K562 (cell line): ENCODE data around the gene LRP3. TPM values are rescaled to one million over a fixed set of nuclear protein-coding genes. Genes with fewer than 3 reads are reported as not detected.

Experiments
- ATAC-seq: fragments of 200-7000 bp; cut with Tn5 transposase; 3 replicates; pipeline ENCODE4 v1.9.1; 2020; ENCODE audit warnings: moderate library complexity
- BruUV-seq: library from RNA; stranded (reverse); fragments of 400-500 nt; replicated peaks from 2 replicates; lab custom pipeline; 2021; lab: Mats Ljungman, UMichigan
- CTCF ChIA-PET: fragments of 300-600 bp; formaldehyde crosslinking; extraction: SDS; loops from one replicate; lab custom pipeline; 2021; ENCODE audit warnings: low intra/inter-chr PET ratio; lab: Yijun Ruan, JAX
- POLR2A ChIA-PET: fragments of 300-600, 350-650 bp; sonication (Branson Sonifier 250); formaldehyde crosslinking; extraction: SDS; loops from one replicate; lab custom pipeline; 2021; ENCODE audit warnings: antibody characterized with exemption, inconsistent platforms; lab: Yijun Ruan, JAX
- DNase-seq, 4 experiments: peaks; one replicate each; pipeline versions ENCODE4 v3.0.0 to v3.0.0-alpha.2; 2011 to 2018; ENCODE audit warnings: low spot score in 3 of 4, mixed read lengths in 3 of 4; ENCODE audit errors: extremely low read depth in 1 of 4
- FAIRE-seq: peaks from 2 replicates; lab custom pipeline; 2011; peaks lifted over from hg19 to GRCh38; lab: Jason Lieb, UNC
- H2AFZ ChIP-seq: 2 replicates; pipeline ENCODE4 v1.6.0; 2011; ENCODE audit warnings: low read depth, low read length, control low read depth, inconsistent platforms
- H3K27ac ChIP-seq: fragments of 200-600 bp; 3 replicates; pipeline ENCODE4 v1.8.0; 2011; ENCODE audit warnings: low read depth, mild to moderate bottlenecking, control low read depth, inconsistent platforms, low read length, moderate library complexity, mixed read lengths; ENCODE audit errors: extremely low read depth
- H3K27me3 ChIP-seq, 2 experiments: fragments of 300-600 bp in 1 of 2; 2 replicates in 1 of 2; 3 replicates in 1 of 2; pipeline versions ENCODE4 v1.6.0 to v1.8.0; 2011; ENCODE audit warnings: inconsistent platforms in 2 of 2, low read length in 2 of 2, mild to moderate bottlenecking in 1 of 2, mixed read lengths in 1 of 2, moderate library complexity in 1 of 2; ENCODE audit not compliant: control insufficient read depth in 2 of 2, insufficient read depth in 2 of 2
- H3K36me3 ChIP-seq: fragments of 300-600 bp; 3 replicates; pipeline ENCODE4 v1.8.0; 2011; ENCODE audit warnings: mild to moderate bottlenecking, low read length, inconsistent platforms; ENCODE audit not compliant: control insufficient read depth, insufficient read depth
- H3K4me1 ChIP-seq, 2 experiments: fragments of 200-600 bp in 1 of 2; replicated peaks in 1 of 2; 2 replicates in 1 of 2; 3 replicates in 1 of 2; pipeline versions ENCODE4 v1.5.1 to v1.8.0; 2011; ENCODE audit warnings: inconsistent platforms in 2 of 2, low read length in 2 of 2, mild to moderate bottlenecking in 1 of 2, mixed read lengths in 1 of 2, moderate library complexity in 1 of 2; ENCODE audit not compliant: control insufficient read depth in 2 of 2, insufficient read depth in 2 of 2
- H3K4me2 ChIP-seq: 2 replicates; pipeline ENCODE4 v1.6.1; 2011; ENCODE audit warnings: low read length, control low read depth, inconsistent platforms, mixed read lengths; ENCODE audit not compliant: insufficient read depth
- H3K4me3 ChIP-seq: fragments of 200-600 bp; sonication (generic), shearing (Covaris generic); 2 replicates; pipeline ENCODE4 v1.5.1; 2016; ENCODE audit warnings: control low read depth, inconsistent platforms
- H3K79me2 ChIP-seq: fragments of 200-600 bp; 3 replicates; pipeline ENCODE4 v1.8.0; 2011; ENCODE audit warnings: low read length, inconsistent platforms; ENCODE audit not compliant: control insufficient read depth, insufficient read depth
- H3K9ac ChIP-seq, 2 experiments: 2 replicates each; pipeline versions ENCODE4 v1.6.0 to v1.6.1; 2011; ENCODE audit warnings: low read depth in 2 of 2, low read length in 2 of 2, control low read depth in 1 of 2, inconsistent platforms in 1 of 2, mild to moderate bottlenecking in 1 of 2, mixed read lengths in 1 of 2; ENCODE audit not compliant: insufficient read depth in 1 of 2
- H3K9me1 ChIP-seq: one replicate; pipeline ENCODE4 v1.6.0; 2011; ENCODE audit warnings: inconsistent platforms, mild to moderate bottlenecking, low read length, moderate library complexity; ENCODE audit not compliant: control insufficient read depth, insufficient read depth
- H3K9me3 ChIP-seq: replicated peaks from 2 replicates; pipeline ENCODE4 v1.5.1; 2011; ENCODE audit warnings: low read depth, low read length, inconsistent platforms; ENCODE audit not compliant: control insufficient read depth, insufficient read depth
- H4K20me1 ChIP-seq: replicated peaks from 2 replicates; pipeline ENCODE4 v1.6.1; 2011; ENCODE audit warnings: low read length, inconsistent platforms, mixed read lengths; ENCODE audit not compliant: control insufficient read depth, insufficient read depth
- ARHGAP35 ChIP-seq: fragments of 450-650 bp; IDR thresholded peaks from 2 replicates; pipeline ENCODE4 v1.6.1; 2018; ENCODE audit not compliant: partially characterized antibody
- BCL6 ChIP-seq: fragments of 250-450 bp; sonication (Bioruptor Pico); IDR thresholded peaks from 2 replicates; pipeline ENCODE4 v1.4.0; 2020
- CHD1 ChIP-seq: fragments of 200-600 bp; sonication (generic); IDR thresholded peaks from one replicate; pipeline ENCODE4 v1.6.1; 2012; ENCODE audit warnings: mild to moderate bottlenecking, moderate library complexity, low read length, inconsistent platforms
- ERF ChIP-seq: fragments of 450-650 bp; formaldehyde crosslinking; IDR thresholded peaks from 2 replicates; pipeline ENCODE4 v1.4.0; 2020; ENCODE audit warnings: mild to moderate bottlenecking, mixed read lengths
- NFRKB ChIP-seq: fragments of 450-650 bp; IDR thresholded peaks from 2 replicates; pipeline ENCODE4 v1.6.1; 2016; ENCODE audit warnings: low read depth
- NR4A1 ChIP-seq, 2 experiments: fragments of 250-450 bp in 1 of 2; fragments of 450-650 bp in 1 of 2; sonication (Bioruptor Pico) in 1 of 2; IDR thresholded peaks; 2 replicates each; pipeline versions ENCODE4 v1.4.0 to v1.6.1; 2016 to 2020; ENCODE audit warnings: mild to moderate bottlenecking in 2 of 2, missing compliant biosample characterization in 1 of 2, missing genetic modification characterization in 1 of 2, moderate library complexity in 1 of 2
- RFX7 ChIP-seq: fragments of 250-450 bp; sonication (Bioruptor Pico); IDR thresholded peaks from 2 replicates; pipeline ENCODE4 v1.5.1; 2021; ENCODE audit warnings: mild to moderate bottlenecking
- ZFP1 ChIP-seq: fragments of 450-650 bp; formaldehyde crosslinking; IDR thresholded peaks from 2 replicates; pipeline ENCODE4 v1.4.0; 2020; ENCODE audit warnings: mild to moderate bottlenecking, mixed read lengths
- ZFP30 ChIP-seq: fragments of 250-450 bp; sonication (Bioruptor Pico); IDR thresholded peaks from 2 replicates; pipeline ENCODE4 v1.8.0; 2022; ENCODE audit warnings: moderate library complexity, mild to moderate bottlenecking, inconsistent platforms, borderline replicate concordance
- ZNF184 ChIP-seq: sonication (generic); formaldehyde crosslinking; IDR thresholded peaks from 2 replicates; pipeline ENCODE4 v1.5.0; 2020; ENCODE audit warnings: missing genetic modification reagents
- ZNF717 ChIP-seq: fragments of 250-450 bp; sonication (Bioruptor Pico); IDR thresholded peaks from 2 replicates; pipeline ENCODE4 v1.5.0; 2021
- WGBS: fragments of 100-300 bp; shearing (Covaris generic); methylation state at CpG from one replicate; pipeline ENCODE4 v1.1.6; 2016; ENCODE audit warnings: low coverage, mixed read lengths; ENCODE audit not compliant: insufficient coverage; ENCODE audit errors: missing lambda C conversion rate; 5-methylcytosine and 5-hydroxymethylcytosine counted together
- in situ Hi-C: fragments of 300-500 bp; cut with MboI; formaldehyde crosslinking; loops from 4 replicates; pipeline ENCODE4 v1.15.0; 2018; ENCODE audit warnings: inconsistent platforms, mixed read lengths
- intact Hi-C: fragments of 100-400 bp; cut with micrococcal nuclease; formaldehyde crosslinking; loops from 2 replicates; pipeline ENCODE4 v1.14.2; 2022
- polyA plus RNA-seq, 8 experiments: library from polyadenylated mRNA; depleted of rRNA in 4 of 8; stranded (reverse) in 5 of 8; unstranded in 3 of 8; fragments of >200 nt; fragmentation: Nextera tagmentation in 2 of 8; fragmentation: Illumina TruSeq in 1 of 8; extraction: Ambion mirVana in 2 of 8; extraction: Trizol in 1 of 8; gene quantifications; 2 replicates each; pipeline versions ENCODE4 v1.2.1 to v1.2.3, GENCODE V29; 2011 to 2014; ENCODE audit warnings: inconsistent platforms in 1 of 8, missing spikeins in 1 of 8
- total RNA-seq, 7 experiments: library from RNA; depleted of rRNA in 6 of 7; stranded (reverse); fragments of >200 nt in 6 of 7; fragmentation: Illumina TruSeq in 2 of 7; extraction: Trizol in 2 of 7; gene quantifications; 2 replicates each; pipeline versions ENCODE4 v1.2.1 to v1.2.3, GENCODE V29; 2011 to 2021; ENCODE audit warnings: low replicate concordance in 1 of 7
- TF ChIP-seq, protein P1 (sequence below), 2 experiments: fragments of 450-650 bp in 1 of 2; sonication (generic) in 1 of 2; formaldehyde crosslinking in 1 of 2; IDR thresholded peaks in 1 of 2; conservative IDR thresholded peaks in 1 of 2; 2 replicates each; pipeline versions ENCODE4 v1.6.1 to v1.8.1; 2016 to 2023; ENCODE audit warnings: mild to moderate bottlenecking in 2 of 2, moderate library complexity in 2 of 2, inconsistent platforms in 1 of 2, missing genetic modification reagents in 1 of 2
- TF ChIP-seq, protein P2 (sequence below): fragments of 450-650 bp; IDR thresholded peaks from 2 replicates; pipeline ENCODE4 v1.6.1; 2017; ENCODE audit warnings: mild to moderate bottlenecking, moderate library complexity
- TF ChIP-seq, protein P3 (sequence below): fragments of 250-450 bp; sonication (Bioruptor Pico); IDR thresholded peaks from 2 replicates; pipeline ENCODE4 v1.9.0; 2021; ENCODE audit warnings: mild to moderate bottlenecking, inconsistent platforms
- TF ChIP-seq, protein P4 (sequence below): sonication (generic); formaldehyde crosslinking; IDR thresholded peaks from 2 replicates; pipeline ENCODE4 v1.8.0; 2022; ENCODE audit warnings: mild to moderate bottlenecking, low read depth, missing genetic modification reagents

The LRP3 gene
- total and polyA plus RNA-seq, 9 of the 15 experiments (the other 6 are each of a cell fraction or from before 2014, with no cell fraction given), result 0.29 TPM; not detected in 8

DNA sequence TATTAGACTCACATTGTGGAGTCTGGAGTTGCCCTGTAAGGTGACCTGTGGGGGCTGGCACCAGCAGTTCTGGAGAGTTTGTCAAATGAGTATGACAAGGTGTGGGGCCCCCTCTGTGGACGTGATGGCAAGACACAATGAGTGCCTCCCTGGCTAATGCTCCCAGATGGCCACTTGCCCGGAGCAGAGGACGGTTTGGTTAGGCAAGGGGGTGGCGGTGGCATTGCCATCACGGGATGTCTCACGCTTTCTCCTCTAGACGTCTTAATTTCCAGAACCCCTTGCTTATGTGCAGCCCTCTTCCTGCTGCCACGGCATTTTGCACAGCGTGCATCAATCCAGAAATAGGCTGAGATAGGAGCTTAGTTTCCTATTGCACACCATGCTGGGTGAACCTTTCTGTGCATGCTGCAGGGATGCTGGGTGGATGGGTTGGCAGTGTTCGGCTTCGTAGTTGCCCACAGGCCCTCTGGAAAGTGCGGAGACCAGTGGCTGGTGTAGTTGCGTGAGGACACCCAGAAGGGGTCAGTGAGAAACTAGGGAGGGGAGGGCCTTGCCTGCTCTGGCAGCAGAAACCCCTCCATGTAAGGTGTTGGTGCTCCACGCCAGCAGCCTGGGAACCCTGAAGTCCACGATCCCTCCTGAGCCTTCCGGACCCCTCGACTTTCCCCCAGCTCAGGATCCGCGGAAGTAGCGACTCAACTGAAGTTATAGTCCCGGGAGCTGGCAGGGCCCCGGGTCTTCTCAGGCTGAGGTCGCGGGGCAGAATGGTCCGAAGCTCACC lies 18.1 kb upstream of the LRP3 start:
- intact Hi-C loops, result loop anchor here (5.0 kb wide), 1 partner anchor 204 kb away; the partner anchor contains the start of genes CEP89 and FAAP24
- TF ChIP-seq ZFP30 (CRISPR knock-in tag), result no peak
- TF ChIP-seq ZFP1 (CRISPR knock-in tag), result no peak
- peak; percentile 57 for TF ChIP-seq CHD1
- no peak for TF ChIP-seq BCL6 (CRISPR knock-in tag)
- no peak for TF ChIP-seq ZNF717 (CRISPR knock-in tag)
- TF ChIP-seq, protein P1, sequence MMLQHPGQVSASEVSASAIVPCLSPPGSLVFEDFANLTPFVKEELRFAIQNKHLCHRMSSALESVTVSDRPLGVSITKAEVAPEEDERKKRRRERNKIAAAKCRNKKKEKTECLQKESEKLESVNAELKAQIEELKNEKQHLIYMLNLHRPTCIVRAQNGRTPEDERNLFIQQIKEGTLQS (IDR thresholded peaks at IDR 0.05), result no peak
- TF ChIP-seq, protein P1 (CRISPR knock-in tag; conservative IDR thresholded peaks at IDR 0.05), result no peak
- no peak for TF ChIP-seq RFX7 (CRISPR knock-in tag)
- TF ChIP-seq, protein P2, sequence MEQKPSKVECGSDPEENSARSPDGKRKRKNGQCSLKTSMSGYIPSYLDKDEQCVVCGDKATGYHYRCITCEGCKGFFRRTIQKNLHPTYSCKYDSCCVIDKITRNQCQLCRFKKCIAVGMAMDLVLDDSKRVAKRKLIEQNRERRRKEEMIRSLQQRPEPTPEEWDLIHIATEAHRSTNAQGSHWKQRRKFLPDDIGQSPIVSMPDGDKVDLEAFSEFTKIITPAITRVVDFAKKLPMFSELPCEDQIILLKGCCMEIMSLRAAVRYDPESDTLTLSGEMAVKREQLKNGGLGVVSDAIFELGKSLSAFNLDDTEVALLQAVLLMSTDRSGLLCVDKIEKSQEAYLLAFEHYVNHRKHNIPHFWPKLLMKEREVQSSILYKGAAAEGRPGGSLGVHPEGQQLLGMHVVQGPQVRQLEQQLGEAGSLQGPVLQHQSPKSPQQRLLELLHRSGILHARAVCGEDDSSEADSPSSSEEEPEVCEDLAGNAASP, result no peak
- TF ChIP-seq, protein P3, sequence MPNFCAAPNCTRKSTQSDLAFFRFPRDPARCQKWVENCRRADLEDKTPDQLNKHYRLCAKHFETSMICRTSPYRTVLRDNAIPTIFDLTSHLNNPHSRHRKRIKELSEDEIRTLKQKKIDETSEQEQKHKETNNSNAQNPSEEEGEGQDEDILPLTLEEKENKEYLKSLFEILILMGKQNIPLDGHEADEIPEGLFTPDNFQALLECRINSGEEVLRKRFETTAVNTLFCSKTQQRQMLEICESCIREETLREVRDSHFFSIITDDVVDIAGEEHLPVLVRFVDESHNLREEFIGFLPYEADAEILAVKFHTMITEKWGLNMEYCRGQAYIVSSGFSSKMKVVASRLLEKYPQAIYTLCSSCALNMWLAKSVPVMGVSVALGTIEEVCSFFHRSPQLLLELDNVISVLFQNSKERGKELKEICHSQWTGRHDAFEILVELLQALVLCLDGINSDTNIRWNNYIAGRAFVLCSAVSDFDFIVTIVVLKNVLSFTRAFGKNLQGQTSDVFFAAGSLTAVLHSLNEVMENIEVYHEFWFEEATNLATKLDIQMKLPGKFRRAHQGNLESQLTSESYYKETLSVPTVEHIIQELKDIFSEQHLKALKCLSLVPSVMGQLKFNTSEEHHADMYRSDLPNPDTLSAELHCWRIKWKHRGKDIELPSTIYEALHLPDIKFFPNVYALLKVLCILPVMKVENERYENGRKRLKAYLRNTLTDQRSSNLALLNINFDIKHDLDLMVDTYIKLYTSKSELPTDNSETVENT (CRISPR knock-in tag), result no peak
- TF ChIP-seq NFRKB, result no peak
- no peak for TF ChIP-seq ZNF184
- TF ChIP-seq, protein P4, sequence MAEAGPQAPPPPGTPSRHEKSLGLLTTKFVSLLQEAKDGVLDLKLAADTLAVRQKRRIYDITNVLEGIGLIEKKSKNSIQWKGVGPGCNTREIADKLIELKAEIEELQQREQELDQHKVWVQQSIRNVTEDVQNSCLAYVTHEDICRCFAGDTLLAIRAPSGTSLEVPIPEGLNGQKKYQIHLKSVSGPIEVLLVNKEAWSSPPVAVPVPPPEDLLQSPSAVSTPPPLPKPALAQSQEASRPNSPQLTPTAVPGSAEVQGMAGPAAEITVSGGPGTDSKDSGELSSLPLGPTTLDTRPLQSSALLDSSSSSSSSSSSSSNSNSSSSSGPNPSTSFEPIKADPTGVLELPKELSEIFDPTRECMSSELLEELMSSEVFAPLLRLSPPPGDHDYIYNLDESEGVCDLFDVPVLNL (CRISPR knock-in tag), result 0 out of 2 replicates have a peak, but pooled peaks have one; percentile 21
- no peak for TF ChIP-seq ERF
- TF ChIP-seq NR4A1 (CRISPR knock-in tag; IDR thresholded peaks at IDR 0.05), result no peak
- no peak for TF ChIP-seq NR4A1 (tag; IDR thresholded peaks at IDR 0.05)
- TF ChIP-seq ARHGAP35, result no peak

More for the DNA sequence above, 18.1 kb upstream of the LRP3 start:
- peak; percentile 4 for ATAC-seq
- peaks cover 10% of the 10 kb centered on the region; the same call in 2 of the 3 replicates for H3K79me2 ChIP-seq
- POLR2A ChIA-PET, result interaction anchor here (0.5 to 1.7 kb wide), 14 partner anchors 9 to 546 kb away, joined by 3 to 6 read pairs (median 3); partner anchors contain the start of genes CEP89 and FAAP24
- TSS peak; percentile 79 for BruUV-seq
- H4K20me1 ChIP-seq, result peaks cover 4% of the 10 kb centered on the region; the same call in 1 of the 2 replicates
- DNase-seq, result peak in 1 of 4 experiments; percentile 34
- peak overlapping the region; percentile 88 to 96 for H3K9ac ChIP-seq
- no peaks in the 10 kb centered on the region for H3K9me3 ChIP-seq
- WGBS, result 39% methylated on average over 15 of the region's 25 CpGs
- FAIRE-seq, result no peak
- H3K9me1 ChIP-seq, result no peaks in the 10 kb centered on the region
- H2AFZ ChIP-seq, result peak overlapping the region; percentile 88
- H3K4me2 ChIP-seq, result peak overlapping the region; percentile 89
- H3K4me3 ChIP-seq, result peak overlapping the region; percentile 72
- in situ Hi-C loops, result no loop called here
- H3K27ac ChIP-seq, result peak overlapping the region; percentile 85
- H3K27me3 ChIP-seq, result 0 out of 5 replicates have a peak, but pooled peaks cover 0 to 3% of the 10 kb centered on the region in 2 experiments
- no peaks in the 10 kb centered on the region for H3K36me3 ChIP-seq
- peaks cover 12 to 30% of the 10 kb centered on the region in 2 experiments; a peak in 4 of 5 replicates for H3K4me1 ChIP-seq
- CTCF ChIA-PET, result interaction anchor here (1.1 to 1.4 kb wide), 2 partner anchors 32 to 50 kb away, joined by 3 to 6 read pairs; no protein-coding TSS in a partner anchor
